HFFc6 (cell line): ENCODE data around the gene NLGN4Y. TPM values are rescaled to one million over a fixed set of nuclear protein-coding genes. Genes with fewer than 3 reads are reported as not detected.
A peak's percentile ranks its signal among the peaks of the same experiment; 100 is the strongest.

ENCODE experiments used
- DNase-seq: peaks from one replicate; pipeline ENCODE4 v3.0.0-alpha.2; 2018
- H3K27ac Mint-ChIP-seq: 2 replicates; pipeline ENCODE4 v1.8.0; 2020; ENCODE audit warnings: mild to moderate bottlenecking, mixed read lengths
- H3K27me3 Mint-ChIP-seq: 2 replicates; pipeline ENCODE4 v1.8.0; 2021; ENCODE audit warnings: mild to moderate bottlenecking, moderate library complexity, mixed read lengths; ENCODE audit not compliant: insufficient read depth
- H3K36me3 Mint-ChIP-seq: 2 replicates; pipeline ENCODE4 v1.8.0; 2021; ENCODE audit warnings: low read depth, mixed read lengths
- H3K4me1 Mint-ChIP-seq: 2 replicates; pipeline ENCODE4 v1.8.0; 2020; ENCODE audit warnings: low read depth, mixed read lengths
- H3K4me3 Mint-ChIP-seq: 2 replicates; pipeline ENCODE4 v1.8.0; 2020; ENCODE audit warnings: mild to moderate bottlenecking, moderate library complexity, mixed read lengths
- H3K9me3 Mint-ChIP-seq: 2 replicates; pipeline ENCODE4 v1.8.0; 2020; ENCODE audit warnings: mild to moderate bottlenecking, mixed read lengths
- total RNA-seq, 6 experiments: library from RNA; stranded (reverse); fragmentation: NEBNext Ultra II Directional; extraction: Animal tissue kit (Norgen Biotek cat#: 25700); gene quantifications; 2 replicates in 1 of 6; 3 replicates in 5 of 6; pipeline ENCODE4 v1.2.3, GENCODE V29; 2021
- TF ChIP-seq, protein P1 (sequence below): fragments of 200-600 bp; sonication (generic); IDR thresholded peaks from 2 replicates; pipeline ENCODE4 v1.5.0; 2021; ENCODE audit warnings: antibody characterized with exemption, mild to moderate bottlenecking

The NLGN4Y gene
- total RNA-seq, 6 experiments from 2014 or later = 12.5 to 19.2 (median 16.5) TPM

GRCh38 chrY:14543506-14543905 lies 19.2 kb downstream of the NLGN4Y start:
- no peak overlapping the region for H3K4me3 Mint-ChIP-seq
- no peak for DNase-seq
- H3K4me1 Mint-ChIP-seq = no peaks in the 10 kb centered on the region

DNA sequence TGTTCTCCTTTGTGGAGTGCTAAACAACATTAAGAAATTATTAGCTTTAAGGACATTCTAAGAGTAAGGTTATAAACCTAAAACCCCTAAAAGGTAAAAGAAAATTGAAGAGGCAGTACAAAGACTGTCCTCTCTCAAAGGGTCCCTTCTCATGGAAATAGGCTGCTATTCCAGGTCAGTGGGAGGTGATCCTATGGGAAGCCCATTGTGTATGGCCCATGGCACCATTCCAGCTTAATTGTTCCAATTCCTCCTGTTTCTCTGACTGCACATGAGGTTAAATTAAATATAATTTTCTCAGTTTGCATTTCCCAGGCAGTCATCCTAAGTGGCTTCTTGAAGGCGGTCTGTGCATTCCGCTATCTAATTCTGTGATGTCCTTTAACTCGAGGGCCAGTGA lies 57.0 kb downstream of the NLGN4Y start:
- Mint-ChIP-seq H3K4me3 (no peak overlapping the region), H3K27ac (no peak overlapping the region), H3K27me3 (no peaks in the 10 kb centered on the region), H3K9me3 (no peaks in the 10 kb centered on the region), H3K36me3 (0 out of 2 replicates have a peak, but pooled peaks cover 5% of the 10 kb centered on the region), H3K4me1 (peaks cover 5% of the 10 kb centered on the region)
- no peak for DNase-seq
- TF ChIP-seq, protein P1, sequence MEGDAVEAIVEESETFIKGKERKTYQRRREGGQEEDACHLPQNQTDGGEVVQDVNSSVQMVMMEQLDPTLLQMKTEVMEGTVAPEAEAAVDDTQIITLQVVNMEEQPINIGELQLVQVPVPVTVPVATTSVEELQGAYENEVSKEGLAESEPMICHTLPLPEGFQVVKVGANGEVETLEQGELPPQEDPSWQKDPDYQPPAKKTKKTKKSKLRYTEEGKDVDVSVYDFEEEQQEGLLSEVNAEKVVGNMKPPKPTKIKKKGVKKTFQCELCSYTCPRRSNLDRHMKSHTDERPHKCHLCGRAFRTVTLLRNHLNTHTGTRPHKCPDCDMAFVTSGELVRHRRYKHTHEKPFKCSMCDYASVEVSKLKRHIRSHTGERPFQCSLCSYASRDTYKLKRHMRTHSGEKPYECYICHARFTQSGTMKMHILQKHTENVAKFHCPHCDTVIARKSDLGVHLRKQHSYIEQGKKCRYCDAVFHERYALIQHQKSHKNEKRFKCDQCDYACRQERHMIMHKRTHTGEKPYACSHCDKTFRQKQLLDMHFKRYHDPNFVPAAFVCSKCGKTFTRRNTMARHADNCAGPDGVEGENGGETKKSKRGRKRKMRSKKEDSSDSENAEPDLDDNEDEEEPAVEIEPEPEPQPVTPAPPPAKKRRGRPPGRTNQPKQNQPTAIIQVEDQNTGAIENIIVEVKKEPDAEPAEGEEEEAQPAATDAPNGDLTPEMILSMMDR = no peak

More at GRCh38 chrY:14543506-14543905, 19.2 kb downstream of the NLGN4Y start:
- Mint-ChIP-seq H3K36me3 (peaks cover 5% of the 10 kb centered on the region), H3K27ac (no peak overlapping the region), H3K9me3 (no peaks in the 10 kb centered on the region), H3K27me3 (no peaks in the 10 kb centered on the region)
- TF ChIP-seq, protein P1 = no peak

- peak; percentile 11 for DNase-seq
- H3K9me3 Mint-ChIP-seq = no peaks in the 10 kb centered on the region
- no peaks in the 10 kb centered on the region; the same call in 1 of the 2 replicates for H3K36me3 Mint-ChIP-seq
- peaks cover 22% of the 10 kb centered on the region for H3K4me1 Mint-ChIP-seq
- H3K27me3 Mint-ChIP-seq = no peaks in the 10 kb centered on the region
- peak overlapping the region; percentile 22; the same call in 1 of the 2 replicates for H3K4me3 Mint-ChIP-seq
- H3K27ac Mint-ChIP-seq = peak overlapping the region; percentile 80
- TF ChIP-seq, protein P1 = no peak
Observed at GRCh38 chrY:14586725-14587124, 62.4 kb downstream of the NLGN4Y start.

GRCh38 chrY:14601372-14601771 lies 77.0 kb downstream of the NLGN4Y start:
- H3K4me1 Mint-ChIP-seq = no peaks in the 10 kb centered on the region
- H3K27me3 Mint-ChIP-seq = no peaks in the 10 kb centered on the region
- H3K9me3 Mint-ChIP-seq = no peaks in the 10 kb centered on the region
- DNase-seq = no peak
- H3K27ac Mint-ChIP-seq = no peak overlapping the region
- H3K4me3 Mint-ChIP-seq = no peak overlapping the region
- H3K36me3 Mint-ChIP-seq = 0 out of 2 replicates have a peak, but pooled peaks cover 4% of the 10 kb centered on the region
- TF ChIP-seq, protein P1 = no peak

DNA sequence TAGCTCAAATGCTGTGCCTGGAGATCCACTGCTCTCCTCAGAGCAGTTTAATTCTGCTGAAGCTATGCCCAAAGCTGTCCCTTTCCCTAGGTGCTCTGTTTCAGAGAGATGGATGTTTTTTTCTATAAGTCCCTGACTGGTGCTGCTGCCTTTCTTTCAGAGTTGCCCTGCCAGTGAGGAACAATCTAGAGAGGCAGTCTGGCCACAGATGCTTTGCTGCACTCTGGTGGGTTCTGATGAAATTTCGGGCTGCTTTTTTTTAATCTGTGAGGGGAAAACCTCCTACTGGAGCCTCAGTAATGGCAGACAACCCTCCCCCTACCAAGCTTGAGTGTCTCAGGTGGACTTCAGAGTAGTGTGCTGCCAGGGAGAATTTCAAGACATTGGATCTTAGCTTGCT lies 93.3 kb downstream of the NLGN4Y start:
- Mint-ChIP-seq H3K4me3 (no peak overlapping the region), H3K27ac (no peak overlapping the region), H3K36me3 (peaks cover 4% of the 10 kb centered on the region; the same call in 1 of the 2 replicates), H3K4me1 (no peaks in the 10 kb centered on the region), H3K27me3 (no peaks in the 10 kb centered on the region), H3K9me3 (no peaks in the 10 kb centered on the region)
- TF ChIP-seq, protein P1 = no peak
- DNase-seq = no peak

GRCh38 chrY:14618513-14618912 lies 94.2 kb downstream of the NLGN4Y start:
- no peak overlapping the region for H3K4me3 Mint-ChIP-seq
- H3K27me3 Mint-ChIP-seq = no peaks in the 10 kb centered on the region
- H3K4me1 Mint-ChIP-seq = no peaks in the 10 kb centered on the region
- H3K27ac Mint-ChIP-seq = no peak overlapping the region
- DNase-seq = no peak
- TF ChIP-seq, protein P1 = peak; percentile 67
- H3K9me3 Mint-ChIP-seq = no peaks in the 10 kb centered on the region
- H3K36me3 Mint-ChIP-seq = peaks cover 4% of the 10 kb centered on the region; the same call in 1 of the 2 replicates
